HG03175 (cell line): Measurements from ENCODE around the gene ABCC1.

Experiments
- ATAC-seq: cut with Tn5 transposase; IDR thresholded peaks from one replicate; pipeline ENCODE4 v1.9.1; 2021; ENCODE audit warnings: mild to moderate bottlenecking, moderate library complexity; ENCODE audit not compliant: unreplicated experiment

The ABCC1 gene

GRCh38 chr16:16038950-16039349 lies 89.5 kb downstream of the ABCC1 start:
- ATAC-seq = no peak

GRCh38 chr16:16041196-16041892 lies 91.9 kb downstream of the ABCC1 start:
- no peak for ATAC-seq

GRCh38 chr16:16042076-16042475 lies 92.7 kb downstream of the ABCC1 start:
- ATAC-seq = no peak

DNA sequence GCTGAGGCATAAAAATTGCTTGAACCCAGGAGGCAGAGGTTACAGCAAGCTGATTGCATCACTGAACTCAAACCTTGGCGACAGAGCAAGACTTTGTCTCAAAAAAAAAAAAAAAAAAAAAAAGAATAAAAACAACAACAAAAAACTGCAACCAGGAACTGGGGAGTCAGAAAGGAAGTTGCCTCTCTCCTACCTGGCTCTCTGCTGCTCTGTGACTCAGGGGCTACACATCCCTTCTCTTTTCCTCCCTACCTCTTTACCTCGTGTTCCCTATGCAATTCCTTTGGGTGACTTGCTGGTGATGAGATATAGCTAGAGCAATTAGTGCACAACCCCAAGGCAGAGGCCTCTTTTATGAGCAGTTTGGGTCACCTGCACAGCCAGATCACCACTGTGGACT lies 95.9 kb downstream of the ABCC1 start:
- ATAC-seq = no peak

DNA sequence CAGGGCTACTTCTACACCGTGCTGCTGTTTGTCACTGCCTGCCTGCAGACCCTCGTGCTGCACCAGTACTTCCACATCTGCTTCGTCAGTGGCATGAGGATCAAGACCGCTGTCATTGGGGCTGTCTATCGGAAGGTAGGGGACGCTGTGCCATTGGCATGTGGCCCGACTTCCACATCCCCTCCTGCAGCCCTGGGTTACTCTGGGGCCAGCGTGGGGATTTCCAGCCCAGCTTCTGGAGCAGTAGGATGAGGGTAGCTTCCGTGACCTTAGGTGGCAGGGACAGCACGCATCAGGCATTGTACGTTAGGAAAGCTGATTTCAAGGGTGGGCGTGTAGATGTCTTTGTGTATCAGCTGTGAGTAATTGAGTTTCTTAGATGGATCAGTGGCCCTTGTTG lies 96.5 kb downstream of the ABCC1 start:
- ATAC-seq = no peak

- ATAC-seq = no peak
These were observed 98.3 kb downstream of the ABCC1 start for GRCh38 chr16:16047761-16048160.

DNA sequence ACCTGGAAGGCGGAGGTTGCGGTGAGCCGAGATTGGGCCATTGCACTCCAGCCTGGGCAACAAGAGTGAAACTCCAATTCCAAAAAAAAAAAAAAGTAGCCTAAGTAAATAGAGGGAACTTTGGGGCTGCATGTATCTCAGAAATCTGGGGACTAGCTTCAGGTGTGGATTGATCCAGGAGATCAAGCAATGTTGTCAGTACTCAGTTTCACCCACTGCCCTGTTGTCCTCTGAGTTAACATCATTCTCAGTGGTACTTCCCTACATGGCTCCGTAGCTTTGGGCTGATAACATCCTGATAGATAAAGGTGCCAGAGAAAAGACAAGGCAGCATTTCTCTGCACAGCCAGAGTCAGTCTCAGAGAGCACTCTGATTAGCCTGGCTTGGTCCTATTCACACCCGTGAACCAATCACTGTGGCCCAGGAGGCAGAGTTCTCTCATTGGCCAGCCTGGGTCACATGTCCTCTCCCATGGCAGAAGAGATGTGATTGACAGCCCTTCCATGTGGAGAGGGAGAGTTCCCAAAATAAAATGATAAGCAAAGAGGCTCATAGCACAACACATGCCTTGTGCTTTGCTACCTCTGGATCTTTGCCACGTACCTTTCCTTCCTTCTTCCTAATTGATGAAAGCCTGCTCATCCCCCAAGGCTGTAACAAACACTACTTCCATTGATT lies 99.6 kb downstream of the ABCC1 start:
- no peak for ATAC-seq

DNA sequence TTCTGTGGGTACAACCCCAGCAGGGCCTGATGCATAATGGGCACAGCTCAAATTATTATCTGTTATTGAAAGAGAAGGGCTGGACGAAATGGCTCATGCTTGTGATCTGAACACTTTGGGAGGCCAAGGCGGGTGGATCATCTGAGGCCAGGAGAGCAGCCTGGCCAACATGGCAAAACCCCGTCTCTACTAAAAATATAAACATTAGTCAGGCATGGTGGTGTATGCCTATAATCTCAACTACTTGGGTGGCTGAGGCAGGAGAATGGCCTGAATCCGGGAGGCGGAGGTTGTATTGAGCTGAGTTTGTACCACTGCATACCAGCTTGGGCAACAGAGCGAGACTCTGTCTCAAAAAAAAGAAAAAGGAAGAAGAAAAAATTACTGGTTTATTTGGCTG lies 100.7 kb downstream of the ABCC1 start:
- ATAC-seq = no peak

GRCh38 chr16:16051132-16051531 lies 101.7 kb downstream of the ABCC1 start:
- ATAC-seq = no peak

DNA sequence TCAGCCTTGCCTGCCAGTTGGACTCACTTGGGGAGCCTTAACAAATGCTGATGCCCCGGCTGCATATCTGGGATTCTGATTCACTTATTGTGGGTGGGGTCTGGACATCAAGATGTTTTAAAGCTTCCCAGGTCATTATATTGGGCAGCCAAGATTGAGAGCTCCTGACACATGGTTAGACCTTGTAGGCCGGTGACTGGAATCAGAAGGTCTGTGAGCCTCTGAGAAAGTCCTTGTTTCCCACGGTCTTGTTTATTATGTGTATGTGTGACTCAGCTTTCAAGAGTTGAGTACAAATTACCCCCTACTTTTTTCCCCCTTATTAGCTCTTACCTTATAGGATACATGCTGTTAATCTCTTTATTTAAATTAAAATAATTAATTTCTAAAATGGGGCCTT lies 103.5 kb downstream of the ABCC1 start:
- ATAC-seq = no peak

GRCh38 chr16:16057102-16057501 lies 107.7 kb downstream of the ABCC1 start:
- ATAC-seq = no peak

- no peak for ATAC-seq
These were observed 109.7 kb downstream of the ABCC1 start for GRCh38 chr16:16059160-16059559.

DNA sequence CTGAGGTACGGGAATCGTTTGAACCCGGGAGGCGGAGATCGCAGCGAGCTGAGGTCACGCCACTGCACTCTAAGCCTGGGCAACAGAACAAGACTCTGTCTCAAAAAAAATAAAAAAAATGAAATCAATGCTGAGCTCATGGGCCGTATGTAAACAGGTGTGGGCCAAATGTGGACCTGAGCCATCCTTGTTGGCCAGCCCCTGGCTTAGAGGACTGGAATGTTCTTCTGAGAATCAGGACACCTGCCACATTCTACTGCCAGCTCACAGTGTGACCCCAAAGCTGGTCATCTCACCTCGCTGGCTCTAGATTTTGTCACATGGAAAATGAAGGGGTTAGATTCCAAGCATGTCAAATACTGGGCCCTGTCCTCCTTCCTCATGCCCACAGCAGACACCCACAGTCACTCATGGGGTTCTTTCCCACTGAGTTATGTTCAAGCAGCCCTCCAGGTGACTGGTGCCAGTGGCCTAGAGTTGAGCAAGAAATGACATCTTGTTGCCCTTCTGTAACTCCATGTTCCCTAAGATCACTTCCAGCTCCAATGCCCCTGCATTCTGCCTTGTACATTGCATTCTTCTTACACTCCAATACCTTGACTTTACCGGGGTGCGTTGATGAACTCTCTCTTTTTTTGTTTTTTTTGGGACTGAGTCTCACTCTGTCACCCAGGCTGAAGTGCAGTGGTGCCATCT lies 110.6 kb downstream of the ABCC1 start:
- ATAC-seq = no peak

DNA sequence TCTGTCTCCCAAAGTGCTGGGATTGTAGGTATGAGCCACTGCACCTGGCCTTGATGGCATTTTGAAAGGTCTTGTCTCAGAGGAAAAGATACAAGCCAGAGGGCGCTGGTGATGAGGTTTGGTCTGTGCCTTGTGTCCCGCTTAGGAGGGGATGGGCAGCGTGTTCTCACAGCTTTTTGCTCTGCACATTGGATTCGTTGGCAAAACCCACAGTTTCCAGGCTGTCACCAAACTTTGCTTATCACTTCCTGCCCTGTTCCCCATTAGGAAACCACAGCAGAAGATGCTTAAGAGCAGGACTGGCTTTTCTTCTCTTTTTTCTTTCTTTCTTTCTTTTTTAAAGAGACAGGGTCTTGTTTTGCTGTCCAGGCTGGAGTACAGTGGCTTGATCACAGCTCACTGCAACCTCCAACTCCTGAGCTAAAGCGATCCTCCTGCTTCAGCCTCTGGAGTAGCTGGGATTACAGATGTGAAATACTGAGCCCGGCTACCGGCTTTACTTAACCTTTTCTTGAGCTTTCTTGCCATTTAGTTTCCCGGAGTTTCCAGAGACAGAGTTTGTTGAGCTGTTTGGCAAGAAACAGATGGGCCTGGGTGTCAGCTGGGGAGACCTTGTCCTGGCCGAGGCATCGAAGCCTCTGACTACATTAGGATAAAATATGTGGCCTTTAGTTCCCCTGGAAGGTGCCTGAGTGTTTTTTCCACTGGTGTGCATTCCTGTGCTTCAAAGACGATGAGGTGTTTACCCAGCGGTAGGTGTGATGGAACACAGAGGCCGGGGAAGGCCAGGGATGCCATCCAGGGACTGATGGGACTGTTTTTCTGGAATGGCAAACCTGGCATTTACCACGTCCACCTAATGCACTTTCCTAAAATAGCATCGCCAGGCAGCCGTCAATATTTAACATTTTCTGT lies 112.9 kb downstream of the ABCC1 start:
- no peak for ATAC-seq

DNA sequence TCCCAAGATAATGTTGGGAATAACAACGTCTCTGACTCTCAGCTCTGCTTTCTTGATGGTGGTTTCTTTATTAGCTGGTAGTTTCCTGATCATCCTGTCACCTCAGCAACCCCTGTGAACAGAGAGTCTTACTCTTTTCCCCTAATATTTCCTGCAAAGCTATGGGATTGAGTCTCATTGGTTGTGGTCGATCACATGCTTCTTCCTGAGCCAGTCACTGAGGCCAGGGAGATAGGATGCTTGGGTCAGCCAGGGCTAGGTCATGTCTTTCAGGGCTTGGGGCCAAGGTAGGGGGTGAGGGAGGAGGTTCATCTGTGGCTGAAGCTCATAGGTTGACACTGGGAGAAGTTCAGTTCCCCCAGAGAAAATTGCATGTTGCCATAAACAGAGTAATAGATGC lies 114.3 kb downstream of the ABCC1 start:
- ATAC-seq = no peak

DNA sequence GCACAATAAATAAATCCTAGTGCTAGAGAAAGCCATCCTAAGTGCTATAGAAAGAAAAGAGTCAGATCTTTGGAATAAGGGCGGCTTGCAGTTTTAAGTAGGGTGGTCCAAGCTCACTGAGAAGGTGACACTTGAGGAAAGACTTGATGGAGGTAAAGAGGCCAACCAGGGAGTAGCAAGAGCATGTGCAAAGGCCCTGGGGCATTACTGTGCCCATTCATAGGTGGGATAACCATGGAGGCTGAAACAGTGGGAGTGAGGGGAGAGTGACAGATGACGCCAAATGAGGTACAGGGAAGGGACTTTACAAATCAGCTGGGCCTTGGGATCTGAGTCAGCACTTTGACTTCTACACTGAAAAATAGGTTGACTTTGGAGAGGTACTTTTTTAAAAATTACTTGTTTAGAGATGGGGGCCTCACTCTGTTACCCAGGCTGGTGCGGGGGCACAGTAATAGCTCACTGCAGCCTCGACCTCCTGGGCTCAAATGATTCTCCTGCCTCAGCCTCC lies 115.5 kb downstream of the ABCC1 start:
- ATAC-seq = no peak

DNA sequence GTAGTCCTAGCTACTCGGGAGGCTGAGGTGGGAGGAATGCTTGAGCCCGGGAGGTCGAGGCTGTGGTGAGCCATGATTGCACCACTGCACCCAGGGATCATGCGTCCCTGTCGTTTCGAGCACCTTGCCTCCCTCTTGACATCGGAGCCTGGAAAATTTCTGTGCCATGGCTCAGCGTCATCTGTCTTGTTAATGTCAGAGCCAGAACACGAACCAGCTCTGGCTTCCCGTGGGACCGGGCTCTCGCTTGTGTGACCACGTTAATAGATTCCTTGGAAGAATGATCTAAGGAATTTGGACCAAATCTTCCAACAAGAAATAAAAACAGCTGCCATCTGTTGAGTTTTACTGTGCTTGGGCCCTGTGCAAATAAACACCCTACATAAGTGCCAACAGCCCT lies 117.7 kb downstream of the ABCC1 start:
- no peak for ATAC-seq

DNA sequence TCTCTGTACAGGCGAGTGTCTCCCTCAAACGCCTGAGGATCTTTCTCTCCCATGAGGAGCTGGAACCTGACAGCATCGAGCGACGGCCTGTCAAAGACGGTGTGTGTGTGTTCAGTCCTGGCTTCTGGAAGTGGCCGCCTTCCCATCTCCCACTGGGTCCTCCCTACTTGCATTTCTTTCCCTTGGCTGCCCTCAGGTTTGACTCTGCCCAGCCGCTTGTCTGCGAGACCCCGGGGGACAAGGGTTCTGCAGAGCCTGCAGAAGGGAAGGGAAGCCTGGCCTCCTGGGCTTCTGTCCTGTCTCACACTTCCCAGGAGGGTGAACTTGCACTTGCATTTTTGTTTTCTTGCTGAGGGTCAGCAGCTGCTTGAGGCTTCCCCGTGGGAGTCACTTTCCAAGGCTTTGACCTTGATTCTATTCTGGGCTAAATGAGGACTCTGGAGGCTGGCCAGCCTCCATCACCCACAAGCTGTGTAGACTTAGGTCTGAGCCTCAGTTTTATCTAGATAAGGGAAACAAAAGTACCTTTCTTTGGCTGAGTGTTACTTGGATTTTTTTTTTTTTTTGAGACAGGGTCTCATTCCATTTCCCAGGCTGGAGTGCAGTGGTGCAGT lies 122.3 kb downstream of the ABCC1 start:
- no peak for ATAC-seq

DNA sequence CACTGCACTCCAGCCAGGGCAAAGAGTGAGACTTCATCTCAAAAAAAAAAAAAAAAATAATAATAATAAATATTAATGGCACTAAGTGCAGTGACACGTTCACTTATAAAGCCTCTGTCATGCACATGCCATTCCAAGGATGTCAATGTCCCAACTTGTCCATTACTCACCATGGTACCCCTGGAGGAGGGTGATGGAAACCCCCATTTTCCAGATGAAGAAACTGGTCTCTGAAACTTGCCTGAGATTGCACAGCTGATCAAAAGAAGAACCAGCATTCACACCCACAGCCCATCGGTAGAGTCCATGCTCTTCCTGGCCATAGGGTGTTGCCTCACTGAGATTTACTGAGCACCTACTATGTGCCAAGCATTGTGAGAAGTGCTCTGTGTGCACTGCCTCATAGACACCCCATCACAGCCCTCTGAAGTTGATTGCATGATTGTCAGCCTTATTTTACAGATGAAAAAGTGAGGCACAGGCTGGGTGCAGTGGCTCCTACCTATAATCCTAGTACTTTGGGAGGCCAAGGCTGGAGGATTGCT lies 123.7 kb downstream of the ABCC1 start:
- ATAC-seq = no peak
